CD4-positive, alpha-beta T cell treated with Interferon gamma for 1 hour (primary cell): ENCODE measurements around the gene ARHGAP26.
"Not testable (repeated sequence)": the region's sequence is repeated elsewhere in the genome, so short reads cannot be mapped to it uniquely, and the experiment has no call there.

ENCODE experiments used
- DNase-seq: peaks from one replicate; pipeline ENCODE4 v3.0.0-alpha.2; 2020

Gene ARHGAP26

GRCh38 chr5:143074414-143074996, 304.3 kb downstream of the ARHGAP26 start:
- DNase-seq = no peak

- no peak for DNase-seq
Measured at GRCh38 chr5:143076377-143076776, 306.2 kb downstream of the ARHGAP26 start.

- DNase-seq = no peak
Measured at GRCh38 chr5:143077453-143078103, 307.4 kb downstream of the ARHGAP26 start.

- no peak for DNase-seq
Measured at GRCh38 chr5:143078313-143078712, 308.1 kb downstream of the ARHGAP26 start.

- DNase-seq = no peak
Measured at GRCh38 chr5:143078971-143079370, 308.8 kb downstream of the ARHGAP26 start.

- DNase-seq = no peak
Measured at GRCh38 chr5:143080407-143080806, 310.2 kb downstream of the ARHGAP26 start.

- no peak for DNase-seq
Measured at GRCh38 chr5:143080982-143081381, 310.8 kb downstream of the ARHGAP26 start.

- DNase-seq = no peak
Measured at GRCh38 chr5:143083006-143083405, 312.8 kb downstream of the ARHGAP26 start.

GRCh38 chr5:143084407-143084806, 314.2 kb downstream of the ARHGAP26 start:
- no peak for DNase-seq

- no peak for DNase-seq
Measured at GRCh38 chr5:143085319-143085917, 315.2 kb downstream of the ARHGAP26 start.

GRCh38 chr5:143086546-143086907, 316.4 kb downstream of the ARHGAP26 start:
- DNase-seq = no peak

GRCh38 chr5:143086908-143087637, 316.9 kb downstream of the ARHGAP26 start:
- DNase-seq = no peak

GRCh38 chr5:143088702-143089101, 318.5 kb downstream of the ARHGAP26 start:
- DNase-seq = not testable (repeated sequence)

- DNase-seq = not testable (repeated sequence)
Measured at GRCh38 chr5:143090044-143090443, 319.9 kb downstream of the ARHGAP26 start.

GRCh38 chr5:143092711-143093451, 322.7 kb downstream of the ARHGAP26 start:
- not testable (repeated sequence) for DNase-seq

- no peak for DNase-seq
Measured at GRCh38 chr5:143093452-143094086, 323.4 kb downstream of the ARHGAP26 start.

- DNase-seq = no peak
Measured at GRCh38 chr5:143094087-143094521, 323.9 kb downstream of the ARHGAP26 start.

- DNase-seq = not testable (repeated sequence)
Measured at GRCh38 chr5:143094608-143095007, 324.4 kb downstream of the ARHGAP26 start.

- no peak for DNase-seq
Measured at GRCh38 chr5:143101121-143101520, 330.9 kb downstream of the ARHGAP26 start.

GRCh38 chr5:143101725-143102386, 331.7 kb downstream of the ARHGAP26 start:
- DNase-seq = no peak

GRCh38 chr5:143102411-143102810, 332.2 kb downstream of the ARHGAP26 start:
- no peak for DNase-seq
